Tibial nerve (tissue), 4 donors: ENCODE results near the gene IL21R. TPM values are rescaled to one million over a fixed set of nuclear protein-coding genes. Genes with fewer than 3 reads are reported as not detected.

Experiments used
- DNase-seq, 2 donors: peaks; one replicate each; pipeline ENCODE4 v3.0.0-alpha.2; 2019; ENCODE audit warnings: low spot score in 2 of 2
- H3K27ac ChIP-seq, 4 donors: fragments of 200-600 bp; sonication (generic) in 3 of 4; one replicate each; pipeline ENCODE4 v1.5.1; 2017 to 2019; ENCODE audit warnings: mild to moderate bottlenecking in 1 of 4
- H3K27me3 ChIP-seq, 2 donors: fragments of 200-600 bp; sonication (generic) in 1 of 2; one replicate each; pipeline versions ENCODE4 v1.5.1 to v1.6.0; 2017 to 2019
- H3K36me3 ChIP-seq, 3 donors: fragments of 200-600 bp; sonication (generic); one replicate each; pipeline ENCODE4 v1.5.1; 2018 to 2019
- H3K4me1 ChIP-seq, 4 donors: fragments of 200-600 bp; sonication (generic) in 3 of 4; one replicate each; pipeline ENCODE4 v1.5.1; 2017 to 2019
- H3K4me3 ChIP-seq, 4 donors: fragments of 200-600 bp; sonication (generic) in 3 of 4; one replicate each; pipeline ENCODE4 v1.5.1; 2017 to 2019; ENCODE audit warnings: mild to moderate bottlenecking in 1 of 4, moderate library complexity in 1 of 4
- H3K9me3 ChIP-seq, 4 donors: fragments of 200-600 bp; sonication (generic) in 3 of 4; one replicate each; pipeline ENCODE4 v1.5.1; 2017 to 2019
- CTCF ChIP-seq, 5 experiments: fragments of 200-600 bp in 3 of 5; fragments of 450-650 bp in 2 of 5; sonication (generic) in 3 of 5; IDR thresholded peaks; one replicate each; pipeline ENCODE4 v1.5.1; 2016 to 2019; ENCODE audit warnings: antibody characterized with exemption in 5 of 5, mild to moderate bottlenecking in 3 of 5, moderate library complexity in 2 of 5
- EP300 ChIP-seq, 2 donors: sonication (generic); formaldehyde crosslinking; IDR thresholded peaks; one replicate each; pipeline ENCODE4 v1.6.1; 2017; ENCODE audit warnings: antibody characterized with exemption in 2 of 2, mild to moderate bottlenecking in 1 of 2
- POLR2A ChIP-seq, 2 donors: fragments of 450-650 bp; IDR thresholded peaks; one replicate each; pipeline ENCODE4 v1.6.1; 2017; ENCODE audit warnings: antibody characterized with exemption in 2 of 2, mild to moderate bottlenecking in 2 of 2, moderate library complexity in 2 of 2
- WGBS, 2 donors: methylation state at CpG; one replicate each; pipeline ENCODE4 v1.1.5; 2018; 5-methylcytosine and 5-hydroxymethylcytosine counted together
- total RNA-seq, 4 donors: library from RNA; depleted of rRNA; stranded (reverse); fragments of >200 nt; gene quantifications; one replicate each; pipeline ENCODE4 v1.1.0, GENCODE V29; 2016

IL21R gene
- total RNA-seq, 4 donors from 2014 or later, result 0.21 to 1.2 TPM; not detected in 2

GRCh38 chr16:27374804-27375425 lies 27.1 kb upstream of the IL21R start:
- WGBS, 2 donors, result 21 to 23% methylated on average over 9 of the region's 9 CpGs
- Histone ChIP-seq H3K4me1 (peaks cover 0 to 7% (median 0%) of the 10 kb centered on the region in 4 donors), H3K9me3 (peaks cover 0 to 7% (median 0%) of the 10 kb centered on the region in 4 donors), H3K36me3 (no peaks in the 10 kb centered on the region), H3K4me3 (peak overlapping the region in 1 of 4 donors; percentile 9), H3K27ac (peak overlapping the region in 1 of 4 donors; percentile 3), H3K27me3 (no peaks in the 10 kb centered on the region)
- TF ChIP-seq EP300 (IDR thresholded peaks at IDR 0.05), result no peak
- TF ChIP-seq POLR2A (IDR thresholded peaks at IDR 0.05), result no peak
- peak in 2 of 5 experiments; percentile 11 to 46 for TF ChIP-seq CTCF (IDR thresholded peaks at IDR 0.05)
- peak; percentile 23 to 56 for DNase-seq

- H3K27ac ChIP-seq, result no peak overlapping the region
- no peaks in the 10 kb centered on the region for H3K27me3 ChIP-seq
- H3K4me1 ChIP-seq, result peaks cover 0 to 7% (median 0%) of the 10 kb centered on the region in 4 donors
- WGBS, 2 donors, result 77 to 78% methylated on average over 4 of the region's 4 CpGs
- no peak overlapping the region for H3K4me3 ChIP-seq
- no peak for TF ChIP-seq POLR2A (IDR thresholded peaks at IDR 0.05)
- no peak for TF ChIP-seq CTCF (IDR thresholded peaks at IDR 0.05)
- no peak for TF ChIP-seq EP300 (IDR thresholded peaks at IDR 0.05)
- no peaks in the 10 kb centered on the region for H3K36me3 ChIP-seq
- DNase-seq, result no peak
- peaks cover 0 to 9% (median 0%) of the 10 kb centered on the region in 4 donors for H3K9me3 ChIP-seq
Observed at GRCh38 chr16:27377666-27378485, 24.1 kb upstream of the IL21R start.

- Histone ChIP-seq H3K36me3 (no peaks in the 10 kb centered on the region), H3K27ac (no peak overlapping the region), H3K27me3 (no peaks in the 10 kb centered on the region), H3K4me3 (no peak overlapping the region), H3K9me3 (peaks cover 0 to 16% (median 0%) of the 10 kb centered on the region in 4 donors), H3K4me1 (peaks cover 0 to 7% (median 0%) of the 10 kb centered on the region in 4 donors)
- no peak for DNase-seq
- TF ChIP-seq EP300 (IDR thresholded peaks at IDR 0.05), result no peak
- no peak for TF ChIP-seq POLR2A (IDR thresholded peaks at IDR 0.05)
- no peak for TF ChIP-seq CTCF (IDR thresholded peaks at IDR 0.05)
- WGBS, 2 donors, result 54 to 57% methylated on average over 11 of the region's 11 CpGs
Observed at GRCh38 chr16:27378871-27379481, 23.0 kb upstream of the IL21R start.

- Histone ChIP-seq H3K4me1 (peaks cover 0 to 4% (median 0%) of the 10 kb centered on the region in 4 donors), H3K4me3 (no peak overlapping the region), H3K9me3 (peaks cover 0 to 25% (median 0%) of the 10 kb centered on the region in 4 donors), H3K27ac (no peak overlapping the region), H3K27me3 (no peaks in the 10 kb centered on the region), H3K36me3 (no peaks in the 10 kb centered on the region)
- WGBS, 2 donors, result 91 to 93% methylated on average over 9 of the region's 9 CpGs
- DNase-seq, result no peak
- no peak for TF ChIP-seq CTCF (IDR thresholded peaks at IDR 0.05)
- no peak for TF ChIP-seq EP300 (IDR thresholded peaks at IDR 0.05)
- TF ChIP-seq POLR2A (IDR thresholded peaks at IDR 0.05), result no peak
Observed at GRCh38 chr16:27379919-27380318, 22.1 kb upstream of the IL21R start.
